IMR-90 (cell line): ENCODE data around the gene NPBWR2.

Experiments used
- CHD1 ChIP-seq: IDR thresholded peaks from 2 replicates; pipeline ENCODE4 v1.6.1; 2012; ENCODE audit warnings: low read depth, low read length, improper control_type of control experiment
- MAZ ChIP-seq: IDR thresholded peaks from 2 replicates; pipeline ENCODE4 v1.6.1; 2012; ENCODE audit warnings: low read depth, mild to moderate bottlenecking, low read length, improper control_type of control experiment, moderate library complexity, borderline replicate concordance
- POLR2A ChIP-seq: IDR thresholded peaks from 2 replicates; pipeline ENCODE4 v1.6.1; 2012; ENCODE audit warnings: mild to moderate bottlenecking, low read depth, low read length
- TF ChIP-seq, protein P1 (sequence below): conservative IDR thresholded peaks from 2 replicates; pipeline ENCODE4 v1.5.1; 2012; ENCODE audit warnings: mild to moderate bottlenecking, low read depth, low read length, improper control_type of control experiment

DNA sequence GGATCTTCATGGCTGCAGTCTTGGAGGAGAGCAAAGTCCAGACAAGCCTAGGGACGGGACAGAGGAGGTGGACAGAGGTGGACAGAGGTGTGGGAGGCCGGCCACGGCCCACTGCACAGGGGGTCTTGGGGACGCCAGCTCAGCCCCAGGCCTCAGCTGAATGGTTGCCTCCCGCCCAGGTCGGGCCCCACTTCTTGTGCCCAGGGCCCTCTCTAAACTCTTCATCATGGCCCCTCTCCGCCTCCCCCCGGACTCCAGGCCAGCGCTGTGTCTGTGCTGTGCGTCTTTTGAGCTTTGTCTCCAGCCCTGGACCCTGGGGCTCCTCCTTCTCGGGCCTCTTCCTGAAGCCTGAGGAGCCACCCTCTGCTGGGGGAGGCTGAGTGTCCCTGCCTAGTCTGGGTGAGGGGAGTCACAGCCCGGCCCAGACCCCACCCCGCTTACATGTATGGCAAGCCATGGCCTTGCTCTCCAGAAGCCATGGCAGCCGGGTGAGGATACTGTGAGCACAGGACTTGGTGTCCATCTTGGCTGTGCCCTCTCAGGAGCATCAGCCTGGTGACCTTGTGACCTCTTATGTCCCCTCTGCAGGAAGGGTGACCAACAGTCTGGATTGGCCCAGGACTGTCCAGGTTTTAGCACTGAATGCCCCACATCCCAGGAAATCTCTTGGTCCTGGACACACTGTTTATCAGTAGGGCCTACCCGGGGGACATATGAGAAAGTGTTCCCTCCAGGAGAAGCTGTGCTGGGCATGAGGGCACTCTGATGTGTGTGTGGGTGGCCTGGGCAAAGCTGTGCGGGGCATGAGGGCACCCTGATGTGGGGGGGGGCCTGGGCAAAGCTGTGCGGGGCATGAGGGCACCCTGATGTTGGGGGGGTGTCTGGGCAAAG lies 9.4 kb upstream of the NPBWR2 start:
- TF ChIP-seq MAZ (no peak), POLR2A (no peak), CHD1 (no peak)
- TF ChIP-seq, protein P1, sequence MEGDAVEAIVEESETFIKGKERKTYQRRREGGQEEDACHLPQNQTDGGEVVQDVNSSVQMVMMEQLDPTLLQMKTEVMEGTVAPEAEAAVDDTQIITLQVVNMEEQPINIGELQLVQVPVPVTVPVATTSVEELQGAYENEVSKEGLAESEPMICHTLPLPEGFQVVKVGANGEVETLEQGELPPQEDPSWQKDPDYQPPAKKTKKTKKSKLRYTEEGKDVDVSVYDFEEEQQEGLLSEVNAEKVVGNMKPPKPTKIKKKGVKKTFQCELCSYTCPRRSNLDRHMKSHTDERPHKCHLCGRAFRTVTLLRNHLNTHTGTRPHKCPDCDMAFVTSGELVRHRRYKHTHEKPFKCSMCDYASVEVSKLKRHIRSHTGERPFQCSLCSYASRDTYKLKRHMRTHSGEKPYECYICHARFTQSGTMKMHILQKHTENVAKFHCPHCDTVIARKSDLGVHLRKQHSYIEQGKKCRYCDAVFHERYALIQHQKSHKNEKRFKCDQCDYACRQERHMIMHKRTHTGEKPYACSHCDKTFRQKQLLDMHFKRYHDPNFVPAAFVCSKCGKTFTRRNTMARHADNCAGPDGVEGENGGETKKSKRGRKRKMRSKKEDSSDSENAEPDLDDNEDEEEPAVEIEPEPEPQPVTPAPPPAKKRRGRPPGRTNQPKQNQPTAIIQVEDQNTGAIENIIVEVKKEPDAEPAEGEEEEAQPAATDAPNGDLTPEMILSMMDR = no peak
